Mammary epithelial cell (primary cell): ENCODE data around the gene NANOS1.

Experiments used
- CTCF ChIP-seq, 2 donors: IDR thresholded peaks in 1 of 2; conservative IDR thresholded peaks in 1 of 2; 2 replicates each; pipeline ENCODE4 v1.5.1; 2011 to 2012; ENCODE audit warnings: inconsistent platforms in 2 of 2, low read length in 2 of 2, mild to moderate bottlenecking in 2 of 2, control low read depth in 1 of 2, low read depth in 1 of 2; ENCODE audit not compliant: insufficient read depth in 1 of 2; ENCODE audit errors: extremely low read depth in 1 of 2
- EZH2 ChIP-seq: IDR thresholded peaks from 2 replicates; pipeline ENCODE4 v1.6.1; 2012; ENCODE audit warnings: low read length, inconsistent platforms, borderline replicate concordance

DNA sequence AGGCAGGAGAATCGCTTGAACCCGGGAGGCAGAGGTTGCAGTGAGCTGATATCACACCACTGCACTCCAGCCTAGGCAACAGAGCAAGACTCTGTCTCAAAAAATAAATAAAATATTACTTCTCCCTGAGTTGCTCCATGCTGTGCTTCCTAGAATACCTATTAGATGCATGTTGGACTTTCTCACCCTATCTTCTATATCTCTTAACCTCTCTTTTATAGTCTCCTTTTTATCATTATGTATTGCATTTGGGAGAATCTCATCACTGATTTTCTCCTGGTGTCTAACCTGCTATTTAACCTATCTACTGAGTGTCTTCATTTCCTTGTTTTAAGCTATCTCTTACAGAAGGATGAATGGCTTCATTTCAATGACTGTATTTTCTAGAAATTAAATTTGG, 32.1 kb upstream of the NANOS1 start:
- TF ChIP-seq EZH2 (no peak), CTCF (conservative IDR thresholded peaks at IDR 0.05 in 1 of 2, IDR thresholded peaks at IDR 0.05 in 1 of 2; ENCODE audit: extremely low read depth in 1 of 2, insufficient read depth in 1 of 2, low read depth in 1 of 2, low read length in 2 of 2) (no peak)
